Medulla oblongata (tissue), 1 donor: Measurements from ENCODE around the gene ZC3H11A.
"Not testable (repeated sequence)": the region's sequence is repeated elsewhere in the genome, so short reads cannot be mapped to it uniquely, and the experiment has no call there.

ENCODE experiments used
- DNase-seq: peaks from one replicate; pipeline ENCODE4 v3.0.0-alpha.2; 2015; ENCODE audit errors: extremely low spot score

The ZC3H11A gene

DNA sequence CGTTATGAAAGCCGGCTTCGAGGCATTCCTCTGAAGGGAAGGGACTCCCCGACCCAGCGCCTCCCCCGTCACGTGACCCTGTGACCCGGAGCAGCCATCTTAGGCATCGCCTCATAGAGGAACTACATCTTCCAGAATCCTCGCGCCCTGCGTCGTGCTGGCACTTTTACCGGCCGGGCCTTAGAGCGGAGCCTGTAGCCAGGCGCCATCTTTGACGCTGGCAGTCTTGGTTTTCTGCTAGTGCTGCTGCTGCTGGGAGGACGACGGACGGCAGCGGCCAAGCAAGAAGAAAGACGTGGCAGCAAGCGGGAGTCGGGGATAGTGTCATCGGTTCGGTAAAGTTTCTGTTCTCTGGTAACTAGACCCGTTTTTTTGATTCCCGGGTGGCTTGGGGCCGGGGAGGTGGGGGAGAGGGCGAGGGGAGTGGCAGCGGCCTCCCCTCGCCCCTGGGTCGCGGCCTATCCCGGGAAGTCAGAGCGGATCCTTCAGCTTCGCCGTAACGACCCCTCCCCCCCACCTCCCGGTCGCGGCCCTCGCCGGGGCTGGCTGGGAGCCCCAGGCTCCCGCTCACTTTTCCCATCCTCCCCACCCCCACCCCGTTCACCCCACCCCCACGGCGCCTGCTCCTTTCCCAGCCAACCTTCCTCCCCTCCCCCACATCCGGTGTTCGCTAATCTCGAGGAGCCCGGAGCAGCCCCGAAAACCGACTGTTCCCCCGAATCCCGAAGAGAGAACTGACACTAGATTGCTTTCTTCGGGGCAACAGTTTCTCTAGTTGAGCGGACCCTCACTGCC, at the start of gene ZC3H11A, which contains the start of gene ZBED6:
Gene ZC3H11A, plus strand, starts transcription at position 183 of the 795 bp plus-strand sequence. CDS start 21,448 bp downstream, outside the sequence.
Gene ZBED6, plus strand, starts transcription at position 183 of the 795 bp plus-strand sequence. CDS start 1,900 bp downstream, outside the sequence.
- DNase-seq, result peak; percentile 99

GRCh38 chr1:203746281-203746680, 49.1 kb upstream of the ZC3H11A start:
- no peak for DNase-seq

- DNase-seq, result no peak
Measured at GRCh38 chr1:203751051-203751450, 44.4 kb upstream of the ZC3H11A start.

GRCh38 chr1:203751618-203752361, 43.6 kb upstream of the ZC3H11A start:
- not testable (repeated sequence) for DNase-seq

DNA sequence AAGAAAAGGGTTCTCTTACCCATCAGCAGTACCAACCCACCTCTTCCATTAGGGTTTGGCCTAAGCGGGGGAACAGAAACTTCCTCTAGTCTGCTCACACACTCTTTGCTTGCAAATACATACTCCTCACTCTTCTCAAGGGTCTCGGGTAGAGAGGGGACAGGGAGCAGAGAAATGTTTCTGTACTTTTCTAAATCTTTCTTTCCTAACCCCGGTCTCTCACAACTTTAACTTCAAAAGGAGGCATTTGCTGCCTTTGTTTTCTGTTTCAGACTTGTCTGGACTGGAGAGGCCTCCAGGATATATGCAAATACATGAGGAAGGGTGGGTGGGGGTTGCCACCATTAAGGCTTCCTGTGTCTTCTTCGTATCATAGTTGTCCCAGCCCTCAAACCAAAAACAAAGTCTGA, 41.0 kb upstream of the ZC3H11A start:
- DNase-seq, result no peak

- no peak for DNase-seq
Measured at GRCh38 chr1:203756036-203756435, 39.4 kb upstream of the ZC3H11A start.

GRCh38 chr1:203758749-203759148, 36.7 kb upstream of the ZC3H11A start:
- not testable (repeated sequence) for DNase-seq

DNA sequence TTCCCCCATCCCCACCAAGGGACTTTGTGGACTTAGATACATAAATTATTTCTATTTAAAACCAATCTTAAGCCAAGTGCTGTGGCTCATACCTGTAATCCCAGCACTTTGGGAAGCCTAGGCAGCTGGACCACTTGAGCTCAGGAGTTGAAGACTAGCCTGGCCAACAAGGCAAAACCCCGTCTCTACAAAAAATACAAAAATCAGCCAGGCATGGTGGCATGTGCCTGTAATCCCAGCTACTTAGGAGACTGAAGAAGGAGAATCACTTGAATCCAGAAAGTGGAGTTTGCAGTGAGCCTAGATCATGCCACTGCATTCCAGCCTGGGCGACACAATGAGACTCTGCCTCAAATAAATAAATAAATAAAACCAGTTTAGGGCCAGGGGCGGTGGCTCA, 34.9 kb upstream of the ZC3H11A start:
- no peak for DNase-seq

DNA sequence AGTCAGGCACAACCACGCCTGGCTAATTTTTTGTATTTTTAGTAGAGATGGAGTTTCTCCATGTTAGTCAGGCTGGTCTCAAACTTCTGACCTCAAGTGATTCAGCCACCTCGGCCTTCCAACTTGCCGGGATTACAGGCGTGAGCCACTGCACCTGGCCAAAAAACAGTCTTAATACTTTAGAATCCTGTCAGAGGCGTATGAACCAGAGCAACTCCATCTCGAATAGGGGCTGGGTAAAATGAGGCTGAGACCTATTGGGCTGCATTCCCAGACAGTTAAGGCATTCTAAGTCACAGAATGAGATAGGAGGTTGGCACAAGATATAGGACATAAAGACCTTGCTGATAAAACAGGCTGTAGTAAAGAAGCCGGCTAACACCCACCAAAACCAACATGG, 33.5 kb upstream of the ZC3H11A start:
- DNase-seq, result not testable (repeated sequence)

GRCh38 chr1:203763505-203763904, 31.9 kb upstream of the ZC3H11A start:
- DNase-seq, result no peak

DNA sequence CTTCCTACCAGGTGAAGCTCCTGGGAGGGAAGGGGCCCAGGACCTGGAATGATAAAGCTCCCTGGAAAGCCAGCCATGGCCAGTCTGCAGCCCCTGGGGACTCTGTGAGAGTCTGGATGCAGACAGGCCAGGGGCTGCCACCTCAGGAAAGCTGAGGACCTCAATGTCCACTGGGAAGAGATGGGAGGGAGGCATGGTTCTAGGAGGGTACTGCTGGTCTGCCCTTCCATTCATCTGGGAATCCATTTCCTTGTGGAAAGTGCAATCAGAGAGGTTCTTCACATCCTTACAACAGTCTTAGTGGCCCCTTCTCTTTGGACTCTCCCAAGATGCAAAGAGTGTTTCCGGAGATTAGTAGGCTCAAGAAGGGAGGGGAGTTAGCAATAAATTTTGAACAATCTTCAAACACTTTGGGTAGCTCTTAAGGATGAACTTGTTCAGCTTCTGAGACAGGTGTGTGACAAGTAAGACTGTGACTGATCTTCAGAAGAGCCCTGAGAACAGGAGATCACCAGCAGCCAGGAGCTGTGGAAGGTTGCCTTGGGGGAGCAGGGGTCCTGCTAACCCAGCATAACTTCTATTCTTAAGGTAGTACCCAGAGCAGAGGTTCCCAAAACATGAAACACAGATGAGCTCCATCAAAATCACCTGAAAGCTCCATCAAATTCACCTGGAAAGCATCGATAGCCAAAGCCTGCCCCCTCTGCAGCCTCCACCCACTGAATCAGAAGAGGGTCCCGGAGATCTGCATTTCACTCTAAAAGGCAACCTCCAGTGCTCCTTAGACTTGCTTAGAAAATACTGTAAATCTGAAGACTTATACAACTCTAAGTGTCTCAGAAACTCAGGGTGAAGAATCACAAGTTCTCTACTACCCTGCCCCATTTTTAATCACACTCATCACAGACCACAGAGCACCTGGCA, 31.1 kb upstream of the ZC3H11A start:
- no peak for DNase-seq

DNA sequence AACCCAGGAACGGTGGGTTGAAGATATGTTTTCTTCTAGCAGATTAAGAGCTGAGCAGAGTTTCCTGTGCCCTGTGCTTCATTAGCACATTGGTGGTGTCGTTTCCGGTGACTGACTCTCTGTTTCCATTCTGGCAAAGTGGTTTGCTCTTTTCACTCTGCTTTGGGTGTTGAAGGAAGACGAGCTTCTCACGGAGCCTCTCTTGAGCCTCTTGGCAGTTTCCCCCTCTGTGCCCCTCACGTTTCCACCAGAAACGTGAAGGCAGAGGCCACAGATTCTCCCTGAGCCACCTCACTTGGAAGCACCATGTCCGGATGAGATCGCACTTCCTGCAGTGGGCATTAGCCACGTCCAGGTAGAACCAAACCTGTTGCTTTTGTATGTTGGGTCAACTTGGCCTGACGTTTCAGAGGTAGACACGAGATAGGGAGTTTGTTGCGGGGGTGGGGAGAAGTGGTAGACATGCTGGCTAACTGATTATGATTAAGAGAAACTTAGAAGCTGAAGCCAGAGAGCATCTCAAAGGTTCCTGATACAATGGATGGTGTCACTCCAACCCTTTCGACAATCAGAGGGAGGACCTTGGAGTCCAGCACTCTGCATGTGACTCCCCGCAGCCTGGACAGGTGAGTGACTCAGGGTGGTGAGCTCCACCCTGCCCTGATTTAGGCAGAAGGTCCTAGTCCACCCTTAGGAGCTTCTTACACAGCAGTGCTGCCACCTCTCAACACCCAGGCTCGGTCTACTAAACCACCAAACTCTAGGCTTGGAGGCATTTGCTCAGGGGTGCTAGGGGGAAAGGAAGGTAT, 30.2 kb upstream of the ZC3H11A start, which contains the start of gene LAX1:
Gene LAX1, plus strand, starts transcription at position 155 of the 809 bp plus-strand sequence. Its CDS starts 383 bp downstream, at position 538.
- no peak for DNase-seq

- DNase-seq, result no peak
Measured at GRCh38 chr1:203768256-203768655, 27.2 kb upstream of the ZC3H11A start.

DNA sequence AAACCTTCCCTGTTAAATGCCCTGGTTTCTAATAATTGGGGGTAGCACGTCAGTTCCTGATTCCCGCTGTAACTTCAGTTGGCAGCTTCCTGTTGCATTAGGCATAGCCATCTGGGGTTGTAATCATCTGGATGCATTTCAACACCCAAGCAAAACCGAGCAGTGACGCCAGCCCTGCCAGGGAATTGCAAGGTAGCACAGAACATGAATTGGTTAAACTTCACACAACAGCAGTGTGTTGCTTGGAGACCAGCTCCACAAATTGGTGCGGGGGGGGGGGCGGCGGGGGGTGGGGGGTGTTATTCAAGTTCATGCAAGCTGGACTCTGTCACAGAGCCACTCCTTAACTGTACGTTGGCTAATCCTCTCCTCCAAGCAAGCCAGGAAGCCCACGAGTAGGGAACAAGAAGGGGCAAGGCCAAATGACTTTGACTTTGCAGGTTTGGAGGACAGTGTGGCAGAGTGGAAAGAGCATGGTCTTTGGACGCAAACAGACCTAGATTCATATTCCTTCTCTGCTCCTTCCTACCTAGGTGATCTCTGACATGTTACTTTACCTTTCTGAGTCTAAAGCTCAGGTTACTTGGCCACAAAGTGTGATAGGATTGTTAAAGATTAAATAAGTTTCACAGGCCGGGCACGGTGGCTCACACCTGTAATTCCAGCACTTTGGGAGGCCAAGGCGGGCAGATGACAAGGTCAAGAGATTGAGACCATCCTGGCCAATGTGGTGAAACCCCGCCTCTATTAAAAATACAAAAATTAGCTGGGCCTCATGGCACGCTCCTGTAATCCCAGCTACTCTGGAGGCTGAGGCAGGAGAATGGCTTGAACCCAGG, 25.7 kb upstream of the ZC3H11A start:
- peak; percentile 18 for DNase-seq

GRCh38 chr1:203771901-203772301, 23.5 kb upstream of the ZC3H11A start:
- no peak for DNase-seq

DNA sequence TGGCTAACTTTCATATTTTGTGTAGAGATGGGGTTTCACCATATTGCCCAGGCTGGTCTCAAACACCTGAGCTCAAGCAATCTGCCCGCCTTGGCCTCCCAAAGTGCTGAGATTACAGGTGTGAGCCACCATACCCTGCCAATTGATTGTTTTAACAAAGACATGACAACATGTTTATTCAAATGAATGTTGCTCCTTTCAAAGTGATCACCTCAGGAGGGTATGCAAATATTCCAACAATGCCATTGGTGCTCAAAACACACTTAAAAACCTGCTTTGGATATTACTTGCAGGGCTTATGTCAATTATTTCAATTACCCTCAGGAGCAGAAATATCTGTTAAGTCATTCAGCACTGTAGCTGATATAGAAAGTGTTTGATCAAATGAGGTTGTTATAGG, 22.6 kb upstream of the ZC3H11A start:
- no peak for DNase-seq

DNA sequence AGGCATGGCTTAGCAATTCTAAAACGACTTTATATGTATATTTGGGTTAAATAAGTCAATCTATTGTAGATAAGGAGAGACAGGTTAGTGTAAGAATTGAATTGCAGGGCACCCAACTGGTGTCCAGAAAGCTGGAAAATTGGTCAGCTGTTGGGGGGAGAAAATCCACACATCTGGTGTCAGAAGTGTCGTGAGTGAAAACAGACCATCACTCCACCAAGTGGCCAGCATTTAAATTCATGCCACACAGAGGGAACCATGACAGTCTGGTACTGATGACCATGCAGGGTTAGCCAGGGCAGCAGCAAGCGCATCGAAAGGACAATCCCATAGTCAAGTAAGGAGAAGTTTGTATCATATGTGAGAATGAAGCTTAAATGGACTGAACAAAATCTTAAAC, 18.8 kb upstream of the ZC3H11A start:
- peak; percentile 70 for DNase-seq

GRCh38 chr1:203777596-203777995, 17.8 kb upstream of the ZC3H11A start:
- no peak for DNase-seq

GRCh38 chr1:203778146-203778545, 17.3 kb upstream of the ZC3H11A start:
- no peak for DNase-seq

DNA sequence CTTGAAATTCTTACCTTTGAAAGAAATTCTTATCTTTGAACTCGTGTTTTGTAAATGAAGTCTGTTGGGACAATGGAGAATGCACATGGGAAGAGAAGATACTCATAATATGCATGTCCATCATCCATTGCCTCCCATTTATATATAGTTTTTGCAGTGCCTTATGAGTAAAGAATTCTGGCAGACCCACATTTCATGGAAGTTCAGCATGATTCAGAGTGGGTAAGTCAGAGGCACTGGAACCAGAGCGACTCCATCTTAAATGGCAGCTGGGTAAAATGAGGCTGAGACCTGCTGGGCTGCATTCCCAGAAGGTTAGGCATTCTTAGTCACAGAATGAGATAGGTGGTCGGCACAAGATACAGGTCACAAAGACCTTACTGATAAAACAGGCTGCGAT, 16.6 kb upstream of the ZC3H11A start:
- no peak for DNase-seq
